HepG2 (cell line): ENCODE measurements around the gene BAIAP2L1. TPM values are rescaled to one million over a fixed set of nuclear protein-coding genes. Genes with fewer than 3 reads are reported as not detected.
"Not testable (repeated sequence)": the region's sequence is repeated elsewhere in the genome, so short reads cannot be mapped to it uniquely, and the experiment has no call there.

ENCODE experiments used
- ATAC-seq: fragments of 200-7000 bp; cut with Tn5 transposase; 3 replicates; pipeline ENCODE4 v1.9.1; 2020; ENCODE audit warnings: mild to moderate bottlenecking, moderate library complexity
- BruUV-seq: library from RNA; stranded (reverse); fragments of 400-500 nt; replicated peaks from 2 replicates; lab custom pipeline; 2021; lab: Mats Ljungman, UMichigan
- CTCF ChIA-PET: fragments of 300-600 bp; formaldehyde crosslinking; extraction: SDS; loops from one replicate; lab custom pipeline; 2021; ENCODE audit warnings: low total read pairs, inconsistent platforms, low intra/inter-chr PET ratio; lab: Yijun Ruan, JAX
- POLR2A ChIA-PET: fragments of 350-600 bp; sonication (Branson Sonifier 250); formaldehyde crosslinking; loops from one replicate; lab custom pipeline; 2020; ENCODE audit warnings: antibody characterized with exemption, inconsistent platforms; lab: Yijun Ruan, JAX
- DNase-seq: peaks from one replicate; pipeline ENCODE4 v3.0.0-alpha.2; 2015; ENCODE audit warnings: low spot score
- FAIRE-seq: peaks from 3 replicates; lab custom pipeline; 2011; peaks lifted over from hg19 to GRCh38; lab: Jason Lieb, UNC
- H2AFZ ChIP-seq: one replicate; pipeline ENCODE4 v1.6.1; 2011; ENCODE audit warnings: low read length, inconsistent platforms
- H3K27ac ChIP-seq: fragments of 300-600 bp; 3 replicates; pipeline ENCODE4 v1.8.0; 2011; ENCODE audit warnings: mixed run types, mild to moderate bottlenecking, mixed read lengths, low read length, inconsistent platforms; ENCODE audit not compliant: insufficient read depth; ENCODE audit errors: extremely low read length
- H3K27me3 ChIP-seq, 2 experiments: fragments of 200-600 bp in 1 of 2; 2 replicates in 1 of 2; 3 replicates in 1 of 2; pipeline versions ENCODE4 v1.6.0 to v1.8.0; 2011; ENCODE audit warnings: low read length in 2 of 2, mild to moderate bottlenecking in 2 of 2, moderate library complexity in 2 of 2, inconsistent platforms in 1 of 2; ENCODE audit not compliant: insufficient read depth in 2 of 2, control insufficient read depth in 1 of 2
- H3K36me3 ChIP-seq, 2 experiments: fragments of 200-600 bp in 1 of 2; replicated peaks in 1 of 2; 2 replicates in 1 of 2; 3 replicates in 1 of 2; pipeline versions ENCODE4 v1.5.1 to v1.8.0; 2011; ENCODE audit warnings: low read length in 2 of 2, inconsistent platforms in 1 of 2; ENCODE audit not compliant: insufficient read depth in 2 of 2, control insufficient read depth in 1 of 2
- H3K4me1 ChIP-seq: 2 replicates; pipeline ENCODE4 v1.5.1; 2012; ENCODE audit warnings: low read length, inconsistent platforms; ENCODE audit not compliant: insufficient read depth
- H3K4me2 ChIP-seq: 2 replicates; pipeline ENCODE4 v1.6.0; 2011; ENCODE audit warnings: low read depth, low read length, inconsistent platforms
- H3K4me3 ChIP-seq, 3 experiments: fragments of 200-600 bp in 1 of 3; sonication (generic), shearing (Covaris generic) in 1 of 3; replicated peaks in 1 of 3; 2 replicates each; pipeline ENCODE4 v1.5.1; 2011 to 2016; ENCODE audit warnings: low read length in 3 of 3, inconsistent platforms in 2 of 3, low read depth in 2 of 3, mild to moderate bottlenecking in 2 of 3, control low read depth in 1 of 3, mixed read lengths in 1 of 3; ENCODE audit not compliant: insufficient read depth in 1 of 3
- H3K79me2 ChIP-seq: one replicate; pipeline ENCODE4 v1.6.1; 2011; ENCODE audit warnings: low read length, inconsistent platforms; ENCODE audit not compliant: insufficient read depth
- H3K9ac ChIP-seq: 2 replicates; pipeline ENCODE4 v1.6.0; 2011; ENCODE audit warnings: mild to moderate bottlenecking, low read depth, low read length, inconsistent platforms; ENCODE audit not compliant: insufficient read depth
- H3K9me3 ChIP-seq: 2 replicates; pipeline ENCODE4 v1.5.1; 2012; ENCODE audit warnings: mild to moderate bottlenecking, low read length
- H4K20me1 ChIP-seq: 2 replicates; pipeline ENCODE4 v1.6.0; 2011; ENCODE audit warnings: inconsistent platforms, mild to moderate bottlenecking, low read length, moderate library complexity; ENCODE audit not compliant: insufficient read depth
- EP300 ChIP-seq, 3 experiments: sonication (generic) in 1 of 3; formaldehyde crosslinking in 1 of 3; IDR thresholded peaks; 2 replicates each; pipeline versions ENCODE4 v1.5.1 to v1.6.1; 2011 to 2020; ENCODE audit warnings: low read depth in 2 of 3, low read length in 2 of 3, borderline replicate concordance in 1 of 3, improper control_type of control experiment in 1 of 3, mild to moderate bottlenecking in 1 of 3, missing genetic modification reagents in 1 of 3, moderate library complexity in 1 of 3
- NPAS2 ChIP-seq: sonication (generic); formaldehyde crosslinking; IDR thresholded peaks from 2 replicates; pipeline ENCODE4 v1.8.0; 2022; ENCODE audit warnings: mild to moderate bottlenecking, missing genetic modification reagents, borderline replicate concordance
- RBM39 ChIP-seq: fragments of 200-400 bp; formaldehyde crosslinking; IDR thresholded peaks from one replicate; pipeline ENCODE4 v1.6.1; 2018; ENCODE audit warnings: antibody characterized with exemption, mild to moderate bottlenecking, low read depth, low read length; ENCODE audit not compliant: poor library complexity, severe bottlenecking
- RXRB ChIP-seq: IDR thresholded peaks from 2 replicates; pipeline ENCODE4 v1.6.1; 2016; ENCODE audit warnings: borderline replicate concordance, missing genetic modification reagents, missing compliant biosample characterization
- TEAD2 ChIP-seq: sonication (generic); formaldehyde crosslinking; IDR thresholded peaks from 2 replicates; pipeline ENCODE4 v1.9.0; 2021; ENCODE audit warnings: missing genetic modification reagents
- ZBTB20 ChIP-seq: sonication (generic); formaldehyde crosslinking; IDR thresholded peaks from 2 replicates; pipeline ENCODE4 v1.8.1; 2023; ENCODE audit warnings: missing genetic modification reagents, low read depth, mild to moderate bottlenecking, borderline replicate concordance
- ZFP36L1 ChIP-seq: sonication (generic); formaldehyde crosslinking; IDR thresholded peaks from 2 replicates; pipeline ENCODE4 v1.8.0; 2022; ENCODE audit warnings: mild to moderate bottlenecking, missing genetic modification reagents, moderate library complexity
- ZFY ChIP-seq: sonication (generic); formaldehyde crosslinking; IDR thresholded peaks from 2 replicates; pipeline ENCODE4 v1.4.0; 2020; ENCODE audit warnings: missing genetic modification reagents
- ZNF232 ChIP-seq: sonication (generic); formaldehyde crosslinking; IDR thresholded peaks from 2 replicates; pipeline ENCODE4 v1.4.0; 2020; ENCODE audit warnings: missing genetic modification reagents, borderline replicate concordance
- ZSCAN9 ChIP-seq: IDR thresholded peaks from 2 replicates; pipeline ENCODE4 v1.6.1; 2016; ENCODE audit warnings: borderline replicate concordance
- WGBS: methylation state at CpG from one replicate; pipeline ENCODE4 v1.1.6; 2017; ENCODE audit warnings: low lambda C conversion rate; 5-methylcytosine and 5-hydroxymethylcytosine counted together
- in situ Hi-C: cut with HindIII; loops from 2 replicates; pipeline ENCODE4 v1.10.0; 2017; ENCODE audit warnings: low pct_unique_long_range_greater_than_20kb; ENCODE audit not compliant: extremely low pct_ligation_motif_present
- intact Hi-C: fragments of 100-400 bp; cut with micrococcal nuclease; formaldehyde crosslinking; loops from one replicate; pipeline ENCODE4 v1.10.0; 2022; ENCODE audit not compliant: unreplicated experiment
- polyA plus RNA-seq, 8 experiments: library from polyadenylated mRNA; depleted of rRNA in 3 of 8; stranded (reverse) in 7 of 8; unstranded in 1 of 8; fragments of >200 nt; fragmentation: Illumina TruSeq in 4 of 8; extraction: Trizol in 4 of 8; gene quantifications; 2 replicates each; pipeline versions ENCODE4 v1.2.1 to v1.2.3, GENCODE V29; 2011 to 2016; ENCODE audit warnings: low read depth in 4 of 8, missing spikeins in 1 of 8, mixed read lengths in 1 of 8; ENCODE audit not compliant: insufficient read depth in 1 of 8
- total RNA-seq, 5 experiments: library from RNA; depleted of rRNA; stranded (reverse); fragments of >200 nt; fragmentation: Illumina TruSeq; extraction: Trizol; gene quantifications; 2 replicates each; pipeline ENCODE4 v1.2.3, GENCODE V29; 2016; ENCODE audit warnings: low read depth in 1 of 5
- TF ChIP-seq, protein P1 (sequence below): sonication (generic); formaldehyde crosslinking; conservative IDR thresholded peaks from 2 replicates; pipeline ENCODE4 v1.4.0; 2020; ENCODE audit warnings: mild to moderate bottlenecking, missing genetic modification reagents, moderate library complexity

BAIAP2L1 gene
- total and polyA plus RNA-seq, 2 of the 13 experiments (the other 11 are each of a cell fraction or from before 2014, with no cell fraction given), result 13.0 to 21.5 TPM

DNA sequence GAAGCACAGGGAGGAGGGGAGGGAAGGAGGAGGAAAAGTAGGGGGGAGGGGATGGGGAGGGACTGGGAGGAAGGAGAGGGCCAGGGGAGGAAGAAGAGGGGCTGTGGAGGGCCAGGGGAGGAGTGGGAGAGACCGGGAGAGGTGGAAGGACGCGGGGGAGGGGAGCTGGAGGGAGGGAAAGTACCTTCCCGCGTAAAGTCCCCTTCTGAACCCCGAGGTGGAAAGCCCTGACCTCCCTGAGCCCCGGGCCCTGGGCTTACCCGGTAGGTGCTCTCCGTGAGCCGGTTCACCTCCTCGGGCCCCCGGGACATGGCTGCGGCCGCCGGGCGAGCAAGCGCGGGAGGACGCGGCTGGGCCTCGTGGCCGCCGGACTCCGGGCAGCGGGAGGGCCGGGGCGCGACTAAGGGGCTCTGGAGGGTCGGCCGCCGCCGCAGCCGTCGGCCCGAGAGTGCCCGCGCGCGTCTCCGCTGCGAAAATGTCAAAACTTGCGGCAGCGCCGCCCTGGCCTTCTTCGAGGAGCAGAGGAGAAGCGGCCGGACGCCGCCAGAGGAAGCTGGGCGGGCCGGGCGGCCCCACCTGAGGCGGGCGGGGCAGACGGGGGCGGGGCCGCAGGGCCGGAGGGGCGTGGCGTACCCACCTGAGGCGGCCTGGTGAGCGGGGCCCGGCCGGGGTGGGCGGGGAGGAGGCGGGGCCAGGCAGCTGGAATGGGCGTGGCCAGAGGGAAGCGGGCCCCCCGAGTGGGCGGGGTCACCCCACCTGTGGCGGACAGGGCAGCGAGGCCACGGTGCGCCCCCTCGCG, at the start of gene BAIAP2L1 (continued):
- peak; percentile 37 for TF ChIP-seq RBM39
- no peak for TF ChIP-seq TEAD2 (CRISPR knock-in tag)
- TF ChIP-seq ZSCAN9 (CRISPR knock-in tag), result no peak
- 0 out of 2 replicates have a peak, but pooled peaks have one; percentile 35 for TF ChIP-seq ZNF232 (CRISPR knock-in tag)
- TF ChIP-seq ZFY (CRISPR knock-in tag), result peak; percentile 79
- TF ChIP-seq, protein P1, sequence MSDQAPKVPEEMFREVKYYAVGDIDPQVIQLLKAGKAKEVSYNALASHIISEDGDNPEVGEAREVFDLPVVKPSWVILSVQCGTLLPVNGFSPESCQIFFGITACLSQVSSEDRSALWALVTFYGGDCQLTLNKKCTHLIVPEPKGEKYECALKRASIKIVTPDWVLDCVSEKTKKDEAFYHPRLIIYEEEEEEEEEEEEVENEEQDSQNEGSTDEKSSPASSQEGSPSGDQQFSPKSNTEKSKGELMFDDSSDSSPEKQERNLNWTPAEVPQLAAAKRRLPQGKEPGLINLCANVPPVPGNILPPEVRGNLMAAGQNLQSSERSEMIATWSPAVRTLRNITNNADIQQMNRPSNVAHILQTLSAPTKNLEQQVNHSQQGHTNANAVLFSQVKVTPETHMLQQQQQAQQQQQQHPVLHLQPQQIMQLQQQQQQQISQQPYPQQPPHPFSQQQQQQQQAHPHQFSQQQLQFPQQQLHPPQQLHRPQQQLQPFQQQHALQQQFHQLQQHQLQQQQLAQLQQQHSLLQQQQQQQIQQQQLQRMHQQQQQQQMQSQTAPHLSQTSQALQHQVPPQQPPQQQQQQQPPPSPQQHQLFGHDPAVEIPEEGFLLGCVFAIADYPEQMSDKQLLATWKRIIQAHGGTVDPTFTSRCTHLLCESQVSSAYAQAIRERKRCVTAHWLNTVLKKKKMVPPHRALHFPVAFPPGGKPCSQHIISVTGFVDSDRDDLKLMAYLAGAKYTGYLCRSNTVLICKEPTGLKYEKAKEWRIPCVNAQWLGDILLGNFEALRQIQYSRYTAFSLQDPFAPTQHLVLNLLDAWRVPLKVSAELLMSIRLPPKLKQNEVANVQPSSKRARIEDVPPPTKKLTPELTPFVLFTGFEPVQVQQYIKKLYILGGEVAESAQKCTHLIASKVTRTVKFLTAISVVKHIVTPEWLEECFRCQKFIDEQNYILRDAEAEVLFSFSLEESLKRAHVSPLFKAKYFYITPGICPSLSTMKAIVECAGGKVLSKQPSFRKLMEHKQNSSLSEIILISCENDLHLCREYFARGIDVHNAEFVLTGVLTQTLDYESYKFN (CRISPR knock-in tag), result 0 out of 2 replicates have a peak, but pooled peaks have one; percentile 30
- TF ChIP-seq ZBTB20 (CRISPR knock-in tag), result no peak
- 0 out of 2 replicates have a peak, but pooled peaks have one; percentile 11 for TF ChIP-seq RXRB (CRISPR knock-in tag)

DNA sequence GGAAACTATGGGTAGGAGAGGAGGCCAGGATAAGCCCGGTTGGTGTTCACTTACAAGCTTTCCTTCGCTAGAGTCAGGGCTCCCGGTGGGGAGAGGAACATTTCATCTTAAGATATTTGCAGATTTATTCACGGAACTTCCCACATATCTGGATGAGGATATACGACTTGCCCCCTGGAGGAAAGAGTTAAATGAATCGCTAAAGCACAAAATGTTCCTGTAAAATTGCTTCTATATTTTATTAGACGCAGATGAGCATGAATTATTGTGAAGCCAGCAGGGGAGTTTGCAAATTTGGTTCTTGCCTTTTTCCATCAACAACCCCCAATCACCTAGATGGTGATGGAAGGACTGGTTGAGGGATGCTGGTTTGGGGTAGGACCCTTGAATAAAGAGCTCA, 47.9 kb upstream of the BAIAP2L1 start:
- H3K4me3 ChIP-seq, result no peak overlapping the region

DNA sequence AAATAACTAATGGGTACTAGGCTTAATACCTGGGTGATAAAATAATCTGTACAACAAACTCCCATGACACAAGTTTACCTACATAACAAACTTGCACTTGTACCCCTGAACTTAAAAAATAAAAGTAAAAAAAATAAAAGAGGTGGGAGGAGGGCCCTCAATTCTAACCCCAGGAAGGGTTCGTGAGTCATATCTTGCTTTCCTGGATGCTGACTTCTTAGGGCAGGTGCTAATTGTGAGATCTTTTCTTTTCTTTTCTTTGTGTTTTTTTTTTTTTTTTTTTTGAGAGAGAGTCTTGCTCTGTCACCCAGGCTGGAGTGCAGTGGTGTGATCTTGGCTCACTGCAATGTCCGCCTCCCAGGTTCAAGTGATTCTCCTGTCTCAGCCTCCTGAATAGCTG, 40.1 kb upstream of the BAIAP2L1 start:
- CTCF ChIA-PET, H3K79me2 ChIP-seq, H3K4me2 ChIP-seq, in situ Hi-C loops, H3K27ac ChIP-seq, H4K20me1 ChIP-seq, intact Hi-C loops, H3K36me3 ChIP-seq, BruUV-seq, FAIRE-seq, H3K4me3 ChIP-seq, DNase-seq, H2AFZ ChIP-seq, ATAC-seq, H3K9me3 ChIP-seq, POLR2A ChIA-PET, H3K4me1 ChIP-seq, H3K27me3 ChIP-seq, H3K9ac ChIP-seq: not testable (repeated sequence)
- 34% methylated on average over 2 of the region's 2 CpGs for WGBS

More for the DNA sequence above, 47.9 kb upstream of the BAIAP2L1 start:
- no peaks in the 10 kb centered on the region for H3K79me2 ChIP-seq
- H3K27me3 ChIP-seq, result peaks cover 0 to 8% of the 10 kb centered on the region in 2 experiments; a peak in 2 of 5 replicates
- no peak overlapping the region for H3K27ac ChIP-seq
- POLR2A ChIA-PET, result no interaction called here
- no peaks in the 10 kb centered on the region for H4K20me1 ChIP-seq
- DNase-seq (no peak), FAIRE-seq (no peak), ATAC-seq (no peak)
- H3K9ac ChIP-seq, result no peak overlapping the region
- no peaks in the 10 kb centered on the region for H3K36me3 ChIP-seq
- CTCF ChIA-PET, result no interaction called here
- WGBS, result 41% methylated on average over 7 of the region's 7 CpGs
- intact Hi-C loops, result no loop called here
- H3K4me2 ChIP-seq, result no peak overlapping the region
- no TSS peak for BruUV-seq
- in situ Hi-C loops, result no loop called here
- TF ChIP-seq EP300 (IDR thresholded peaks at IDR 0.05; ENCODE audit: low read depth in 2 of 2, low read length in 2 of 2), result no peak
- no peak for TF ChIP-seq EP300 (CRISPR knock-in tag; IDR thresholded peaks at IDR 0.05; ENCODE audit: borderline replicate concordance)
- TF ChIP-seq NPAS2, result no peak
- no peak for TF ChIP-seq ZFP36L1 (CRISPR knock-in tag)
- H3K4me1 ChIP-seq, result no peaks in the 10 kb centered on the region
- no peaks in the 10 kb centered on the region for H3K9me3 ChIP-seq
- H2AFZ ChIP-seq, result no peak overlapping the region
